Thyroid gland (tissue), 4 donors: Measurements from ENCODE around the gene SLC25A36. TPM values are rescaled to one million over a fixed set of nuclear protein-coding genes. Genes with fewer than 3 reads are reported as not detected.
"Not testable (repeated sequence)": the region's sequence is repeated elsewhere in the genome, so short reads cannot be mapped to it uniquely, and the experiment has no call there.

ENCODE experiments used
- DNase-seq, 2 donors: peaks; one replicate each; pipeline ENCODE4 v3.0.0-alpha.2; 2019
- H3K27ac ChIP-seq, 3 donors: fragments of 200-600 bp; sonication (generic); 1 replicate in 2 of 3; 2 replicates in 1 of 3; pipeline ENCODE4 v1.5.1; 2016 to 2019; ENCODE audit warnings: mild to moderate bottlenecking in 1 of 3, moderate library complexity in 1 of 3
- H3K27me3 ChIP-seq: fragments of 200-600 bp; sonication (generic); one replicate; pipeline ENCODE4 v1.5.1; 2019
- H3K36me3 ChIP-seq, 2 donors: fragments of 200-600 bp; sonication (generic); one replicate each; pipeline ENCODE4 v1.5.1; 2016 to 2019
- H3K4me1 ChIP-seq, 2 donors: fragments of 200-600 bp; sonication (generic); one replicate each; pipeline ENCODE4 v1.5.1; 2017 to 2019
- H3K4me3 ChIP-seq, 3 donors: fragments of 200-600 bp; sonication (generic); replicated peaks in 1 of 3; 1 replicate in 2 of 3; 2 replicates in 1 of 3; pipeline ENCODE4 v1.5.1; 2016; ENCODE audit warnings: mild to moderate bottlenecking in 1 of 3
- H3K9me3 ChIP-seq: fragments of 200-600 bp; sonication (generic); one replicate; pipeline ENCODE4 v1.5.1; 2017
- CTCF ChIP-seq, 6 experiments: fragments of 200-600 bp in 3 of 6; fragments of 450-650 bp in 3 of 6; sonication (generic) in 3 of 6; IDR thresholded peaks; one replicate each; pipeline ENCODE4 v1.5.1; 2016 to 2019; ENCODE audit warnings: antibody characterized with exemption in 6 of 6, mild to moderate bottlenecking in 2 of 6, inconsistent platforms in 1 of 6, moderate library complexity in 1 of 6
- POLR2A ChIP-seq, 2 donors: fragments of 450-650 bp; IDR thresholded peaks; one replicate each; pipeline ENCODE4 v1.6.1; 2017; ENCODE audit warnings: antibody characterized with exemption in 2 of 2, mild to moderate bottlenecking in 2 of 2, moderate library complexity in 1 of 2
- WGBS, 2 donors: methylation state at CpG; one replicate each; pipeline ENCODE4 v1.1.5; 2017; 5-methylcytosine and 5-hydroxymethylcytosine counted together
- intact Hi-C: fragments of 100-400 bp; cut with DNase I; formaldehyde crosslinking; loops from one replicate; pipeline ENCODE4 v1.15.1; 2023
- total RNA-seq, 4 donors: library from RNA; depleted of rRNA; stranded (reverse); fragments of >200 nt; gene quantifications; one replicate each; pipeline ENCODE4 v1.2.3, GENCODE V29; 2016

SLC25A36 gene
- total RNA-seq, 4 donors from 2014 or later = 102 to 226 (median 145) TPM

GRCh38 chr3:140955645-140956044 lies 14.0 kb downstream of the SLC25A36 start:
- Histone ChIP-seq H3K4me3 (no peak overlapping the region), H3K9me3 (no peaks in the 10 kb centered on the region), H3K4me1 (peaks cover 0 to 12% of the 10 kb centered on the region in 2 donors), H3K27ac (no peak overlapping the region), H3K36me3 (no peaks in the 10 kb centered on the region), H3K27me3 (no peaks in the 10 kb centered on the region)
- 89 to 92% methylated on average over 3 of the region's 3 CpGs for WGBS, 2 donors
- no peak for DNase-seq
- intact Hi-C loops = no loop called here
- TF ChIP-seq POLR2A (IDR thresholded peaks at IDR 0.05) = no peak
- no peak for TF ChIP-seq CTCF (IDR thresholded peaks at IDR 0.05)

GRCh38 chr3:140956058-140956835 lies 14.6 kb downstream of the SLC25A36 start:
- H3K9me3 ChIP-seq = no peaks in the 10 kb centered on the region
- peaks cover 0 to 11% of the 10 kb centered on the region in 2 donors for H3K4me1 ChIP-seq
- H3K36me3 ChIP-seq = no peaks in the 10 kb centered on the region
- no peak for DNase-seq
- H3K27me3 ChIP-seq = no peaks in the 10 kb centered on the region
- WGBS, 2 donors = 85 to 93% methylated on average over 5 of the region's 5 CpGs
- no peak overlapping the region for H3K27ac ChIP-seq
- H3K4me3 ChIP-seq = no peak overlapping the region
- intact Hi-C loops = no loop called here
- no peak for TF ChIP-seq POLR2A (IDR thresholded peaks at IDR 0.05)
- TF ChIP-seq CTCF (IDR thresholded peaks at IDR 0.05) = no peak

GRCh38 chr3:140972833-140973232 lies 31.2 kb downstream of the SLC25A36 start:
- Histone ChIP-seq H3K27me3 (no peaks in the 10 kb centered on the region), H3K27ac (no peak overlapping the region), H3K4me1 (no peaks in the 10 kb centered on the region), H3K4me3 (no peak overlapping the region), H3K36me3 (peaks cover 0 to 20% of the 10 kb centered on the region in 2 donors), H3K9me3 (no peaks in the 10 kb centered on the region)
- DNase-seq = no peak
- TF ChIP-seq POLR2A (IDR thresholded peaks at IDR 0.05) (no peak), CTCF (IDR thresholded peaks at IDR 0.05) (peak in 3 of 6 experiments; percentile 24 to 44 (median 28))
- intact Hi-C loops = no loop called here

- H3K27ac ChIP-seq = no peak overlapping the region
- no peaks in the 10 kb centered on the region for H3K4me1 ChIP-seq
- DNase-seq = no peak
- H3K36me3 ChIP-seq = peaks cover 0 to 20% of the 10 kb centered on the region in 2 donors
- intact Hi-C loops = no loop called here
- no peak for TF ChIP-seq CTCF (IDR thresholded peaks at IDR 0.05)
- no peak for TF ChIP-seq POLR2A (IDR thresholded peaks at IDR 0.05)
- no peaks in the 10 kb centered on the region for H3K9me3 ChIP-seq
- no peaks in the 10 kb centered on the region for H3K27me3 ChIP-seq
- no peak overlapping the region for H3K4me3 ChIP-seq
Observed at GRCh38 chr3:140974900-140975299, 33.3 kb downstream of the SLC25A36 start.

- Histone ChIP-seq H3K9me3 (no peaks in the 10 kb centered on the region), H3K36me3 (peaks cover 0 to 10% of the 10 kb centered on the region in 2 donors), H3K4me3 (no peak overlapping the region), H3K4me1 (no peaks in the 10 kb centered on the region), H3K27me3 (no peaks in the 10 kb centered on the region), H3K27ac (no peak overlapping the region)
- no peak for DNase-seq
- intact Hi-C loops = no loop called here
- WGBS, 2 donors = 86 to 87% methylated on average over 4 of the region's 4 CpGs
- TF ChIP-seq POLR2A (IDR thresholded peaks at IDR 0.05) = no peak
- no peak for TF ChIP-seq CTCF (IDR thresholded peaks at IDR 0.05)
Observed at GRCh38 chr3:140980663-140981062, 39.0 kb downstream of the SLC25A36 start.

- H3K4me1 ChIP-seq, H3K27ac ChIP-seq, H3K36me3 ChIP-seq, H3K9me3 ChIP-seq, intact Hi-C loops, H3K27me3 ChIP-seq, H3K4me3 ChIP-seq, DNase-seq: not testable (repeated sequence)
- 92 to 93% methylated on average over 5 of the region's 5 CpGs for WGBS, 2 donors
Observed at GRCh38 chr3:140987792-140988191, 46.2 kb downstream of the SLC25A36 start.
